Tongue (tissue), 2 donors: ENCODE data around the gene MCEMP1. TPM values are rescaled to one million over a fixed set of nuclear protein-coding genes. Genes with fewer than 3 reads are reported as not detected.
A peak's percentile ranks its signal among the peaks of the same experiment; 100 is the strongest.
"Not testable (repeated sequence)": the region's sequence is repeated elsewhere in the genome, so short reads cannot be mapped to it uniquely, and the experiment has no call there.

ENCODE experiments used
- DNase-seq: peaks from one replicate; pipeline ENCODE4 v3.0.0-alpha.2; 2015
- total RNA-seq: library from RNA; depleted of rRNA; stranded (reverse); fragments of >200 nt; gene quantifications from one replicate; pipeline ENCODE4 v1.2.3, GENCODE V29; 2014

MCEMP1 gene
- total RNA-seq, 1 donor from 2014 or later, result not detected

GRCh38 chr19:7643629-7644549 lies 33.0 kb upstream of the MCEMP1 start:
- not testable (repeated sequence) for DNase-seq

- no peak for DNase-seq
These were observed 32.4 kb upstream of the MCEMP1 start for GRCh38 chr19:7644550-7644877.

GRCh38 chr19:7645163-7645562 lies 31.7 kb upstream of the MCEMP1 start:
- no peak for DNase-seq

- no peak for DNase-seq
These were observed 31.0 kb upstream of the MCEMP1 start for GRCh38 chr19:7645656-7646425.

- DNase-seq, result no peak
These were observed 30.5 kb upstream of the MCEMP1 start for GRCh38 chr19:7646426-7646700.

GRCh38 chr19:7647156-7647555 lies 29.7 kb upstream of the MCEMP1 start:
- DNase-seq, result no peak

GRCh38 chr19:7648265-7649014 lies 28.4 kb upstream of the MCEMP1 start:
- DNase-seq, result no peak

GRCh38 chr19:7650148-7650547 lies 26.7 kb upstream of the MCEMP1 start:
- no peak for DNase-seq

- DNase-seq, result peak; percentile 91
These were observed 24.7 kb upstream of the MCEMP1 start for GRCh38 chr19:7652061-7652641.

GRCh38 chr19:7654401-7654800 lies 22.5 kb upstream of the MCEMP1 start:
- no peak for DNase-seq

- no peak for DNase-seq
These were observed 21.3 kb upstream of the MCEMP1 start for GRCh38 chr19:7655581-7655980.

GRCh38 chr19:7657131-7657751 lies 19.6 kb upstream of the MCEMP1 start:
- DNase-seq, result no peak

- DNase-seq, result peak; percentile 85
These were observed 18.6 kb upstream of the MCEMP1 start for GRCh38 chr19:7658219-7658686.

- no peak for DNase-seq
These were observed 14.9 kb upstream of the MCEMP1 start for GRCh38 chr19:7661744-7662538.

- no peak for DNase-seq
These were observed 14.2 kb upstream of the MCEMP1 start for GRCh38 chr19:7662657-7663056.

- DNase-seq, result peak; percentile 83
These were observed 13.2 kb upstream of the MCEMP1 start for GRCh38 chr19:7663706-7664105.

- peak; percentile 92 for DNase-seq
These were observed 11.8 kb upstream of the MCEMP1 start for GRCh38 chr19:7665076-7665475.

- no peak for DNase-seq
These were observed 8.0 kb upstream of the MCEMP1 start, which contains the start of gene RETN for GRCh38 chr19:7668842-7669241. TSS of gene RETN (plus strand) at chr19:7669049. CDS start at chr19:7669327, 278 bp downstream.

- no peak for DNase-seq
These were observed 7.2 kb upstream of the MCEMP1 start for GRCh38 chr19:7669641-7670040.

- peak; percentile 56 for DNase-seq
These were observed 6.6 kb upstream of the MCEMP1 start for GRCh38 chr19:7670150-7670783.

- no peak for DNase-seq
These were observed 6.1 kb upstream of the MCEMP1 start for GRCh38 chr19:7670790-7671189.
